Measurements from ENCODE around the gene SHC1.

Gene SHC1

DNA sequence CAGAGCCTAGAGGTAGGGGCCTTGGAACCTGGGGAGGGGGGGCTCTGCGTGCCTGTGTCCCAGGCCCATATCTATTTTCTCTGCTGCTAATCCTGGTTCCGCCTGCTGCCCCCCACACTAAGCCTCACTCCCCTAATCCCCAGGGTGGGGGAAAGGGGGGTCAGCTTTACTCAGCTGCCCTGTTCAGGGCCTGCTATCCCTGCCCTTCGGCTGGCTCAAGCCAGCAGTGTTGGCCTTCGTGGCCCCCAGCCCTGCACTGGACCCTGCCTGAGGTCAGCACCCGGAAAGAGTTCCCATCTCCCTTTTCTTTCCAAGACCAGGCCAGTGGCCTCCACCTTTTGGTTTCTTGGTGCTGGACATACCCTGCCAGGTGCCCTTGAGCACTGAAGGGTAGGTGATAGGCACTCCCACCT lies 40.5 kb upstream of the SHC1 start:
- H3K27me3 ChIP-seq (ENCODE audit: insufficient read depth, low read length, poor library complexity): peaks cover 5% of the 10 kb centered on the region
- H3K4me2 ChIP-seq (ENCODE audit: insufficient read depth, low read length): no peak overlapping the region
- peaks cover 60% of the 10 kb centered on the region for H4K20me1 ChIP-seq (ENCODE audit: insufficient read depth, low read length)
- no peak overlapping the region for H3K27ac ChIP-seq (ENCODE audit: low read length)
- no peak overlapping the region for H2AFZ ChIP-seq (ENCODE audit: low read depth, low read length)
- DNase-seq (no peak), ATAC-seq (ENCODE audit: insufficient read depth, low read depth) (no peak)
- H3K9me3 ChIP-seq (ENCODE audit: insufficient read depth, low read length, severe bottlenecking): no peaks in the 10 kb centered on the region
- no peaks in the 10 kb centered on the region for H3K79me2 ChIP-seq (ENCODE audit: insufficient read depth, low read length)
- TF ChIP-seq CTCF (IDR thresholded peaks at IDR 0.05; ENCODE audit: borderline replicate concordance, extremely low read depth, low read length, poor library complexity, severe bottlenecking) (no peak), EZH2 (IDR thresholded peaks at IDR 0.05; ENCODE audit: borderline replicate concordance, low read depth, low read length, severe bottlenecking) (no peak)
- H3K4me1 ChIP-seq (ENCODE audit: insufficient read depth, low read length): peaks cover 7% of the 10 kb centered on the region; the same call in 1 of the 2 replicates
- no peaks in the 10 kb centered on the region for H3K36me3 ChIP-seq (ENCODE audit: insufficient read depth, low read length)
- no peak overlapping the region for H3K9ac ChIP-seq (ENCODE audit: low read depth, low read length)
- H3K4me3 ChIP-seq (ENCODE audit: low read depth in 1 of 2, low read length in 2 of 2): no peak overlapping the region

GRCh38 chr1:155010211-155010918 lies 39.8 kb upstream of the SHC1 start:
- no peaks in the 10 kb centered on the region for H3K79me2 ChIP-seq (ENCODE audit: insufficient read depth, low read length)
- no peak for TF ChIP-seq CTCF (IDR thresholded peaks at IDR 0.05; ENCODE audit: borderline replicate concordance, extremely low read depth, low read length, poor library complexity, severe bottlenecking)
- TF ChIP-seq EZH2 (IDR thresholded peaks at IDR 0.05; ENCODE audit: borderline replicate concordance, low read depth, low read length, severe bottlenecking): no peak
- no peaks in the 10 kb centered on the region for H3K9me3 ChIP-seq (ENCODE audit: insufficient read depth, low read length, severe bottlenecking)
- no peak overlapping the region for H3K27ac ChIP-seq (ENCODE audit: low read length)
- no peak overlapping the region for H3K4me2 ChIP-seq (ENCODE audit: insufficient read depth, low read length)
- H3K4me3 ChIP-seq (ENCODE audit: low read depth in 1 of 2, low read length in 2 of 2): no peak overlapping the region
- peaks cover 63% of the 10 kb centered on the region for H4K20me1 ChIP-seq (ENCODE audit: insufficient read depth, low read length)
- H3K27me3 ChIP-seq (ENCODE audit: insufficient read depth, low read length, poor library complexity): peaks cover 3% of the 10 kb centered on the region
- peak; percentile 67 for DNase-seq
- H2AFZ ChIP-seq (ENCODE audit: low read depth, low read length): no peak overlapping the region
- ATAC-seq (ENCODE audit: insufficient read depth, low read depth): peak; percentile 60
- no peak overlapping the region for H3K9ac ChIP-seq (ENCODE audit: low read depth, low read length)
- H3K36me3 ChIP-seq (ENCODE audit: insufficient read depth, low read length): no peaks in the 10 kb centered on the region
- H3K4me1 ChIP-seq (ENCODE audit: insufficient read depth, low read length): peaks cover 7% of the 10 kb centered on the region; the same call in 1 of the 2 replicates

- peaks cover 7% of the 10 kb centered on the region; the same call in 1 of the 2 replicates for H3K4me1 ChIP-seq (ENCODE audit: insufficient read depth, low read length)
- no peak overlapping the region for H3K4me2 ChIP-seq (ENCODE audit: insufficient read depth, low read length)
- no peaks in the 10 kb centered on the region for H3K79me2 ChIP-seq (ENCODE audit: insufficient read depth, low read length)
Observed at GRCh38 chr1:155009742-155010141, 39.2 kb upstream of the SHC1 start.

More at GRCh38 chr1:155009742-155010141, 39.2 kb upstream of the SHC1 start:
- H3K27ac ChIP-seq (ENCODE audit: low read length): no peak overlapping the region
- peaks cover 60% of the 10 kb centered on the region for H4K20me1 ChIP-seq (ENCODE audit: insufficient read depth, low read length)
- DNase-seq (no peak), ATAC-seq (ENCODE audit: insufficient read depth, low read depth) (no peak)
- TF ChIP-seq CTCF (IDR thresholded peaks at IDR 0.05; ENCODE audit: borderline replicate concordance, extremely low read depth, low read length, poor library complexity, severe bottlenecking) (no peak), EZH2 (IDR thresholded peaks at IDR 0.05; ENCODE audit: borderline replicate concordance, low read depth, low read length, severe bottlenecking) (no peak)
- no peak overlapping the region for H3K4me3 ChIP-seq (ENCODE audit: low read depth in 1 of 2, low read length in 2 of 2)
- H3K27me3 ChIP-seq (ENCODE audit: insufficient read depth, low read length, poor library complexity): peaks cover 3% of the 10 kb centered on the region
- H3K36me3 ChIP-seq (ENCODE audit: insufficient read depth, low read length): no peaks in the 10 kb centered on the region
- H2AFZ ChIP-seq (ENCODE audit: low read depth, low read length): no peak overlapping the region
- H3K9me3 ChIP-seq (ENCODE audit: insufficient read depth, low read length, severe bottlenecking): no peaks in the 10 kb centered on the region
- no peak overlapping the region for H3K9ac ChIP-seq (ENCODE audit: low read depth, low read length)

All from DND-41 (cell line).